GM21447 (cell line): ENCODE data around the gene HOXC5.

ENCODE experiments used
- ATAC-seq: cut with Tn5 transposase; IDR thresholded peaks from one replicate; pipeline ENCODE4 v1.9.1; 2021; ENCODE audit not compliant: unreplicated experiment

Gene HOXC5

DNA sequence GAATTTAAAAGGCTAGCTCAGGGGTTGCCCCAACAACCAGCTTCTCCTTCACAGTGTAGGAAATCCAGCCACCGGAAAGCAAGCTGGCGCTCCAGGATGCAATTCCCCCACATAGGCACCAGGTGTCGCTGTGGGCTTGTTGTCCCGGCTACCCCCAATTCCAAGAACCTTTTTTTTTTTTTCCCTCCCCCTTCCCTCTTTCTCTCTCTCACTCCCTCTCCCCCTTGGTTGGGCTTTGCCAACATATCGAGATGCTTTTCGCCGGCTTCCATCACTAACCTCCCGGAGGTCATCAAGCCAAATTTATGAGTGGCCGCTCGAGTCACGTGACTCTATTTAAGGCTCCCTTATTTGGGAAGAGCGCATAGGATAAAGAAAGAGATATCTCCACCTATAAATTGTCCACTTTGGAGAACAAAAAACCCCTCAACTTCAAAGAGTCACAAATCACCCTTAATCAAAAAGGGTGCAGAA, at the start of gene HOXC5:
Gene HOXC5 (plus strand): TSS at position 424 of the 474 bp plus-strand sequence. CDS start 73 bp downstream, outside the sequence.
- no peak for ATAC-seq

DNA sequence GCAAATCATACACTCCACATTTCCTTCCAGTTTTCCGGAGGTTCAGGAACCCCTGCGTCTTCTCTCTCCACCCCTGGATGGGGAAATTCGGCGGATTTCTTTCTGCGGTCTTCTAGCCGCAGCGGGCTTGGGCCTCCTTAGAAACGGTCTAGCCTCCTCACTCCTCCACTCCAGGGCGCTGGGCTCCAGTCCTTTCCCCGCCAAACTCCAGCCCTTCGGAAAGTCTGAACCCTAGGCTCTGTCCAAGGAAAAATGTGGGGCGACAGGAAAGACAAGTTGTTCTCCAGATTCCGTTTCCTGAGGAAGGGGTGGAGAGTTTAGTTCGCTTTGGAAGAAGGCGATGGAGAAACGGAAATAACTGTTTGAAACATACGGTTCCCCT, 49.3 kb upstream of the HOXC5 start:
- ATAC-seq = no peak

DNA sequence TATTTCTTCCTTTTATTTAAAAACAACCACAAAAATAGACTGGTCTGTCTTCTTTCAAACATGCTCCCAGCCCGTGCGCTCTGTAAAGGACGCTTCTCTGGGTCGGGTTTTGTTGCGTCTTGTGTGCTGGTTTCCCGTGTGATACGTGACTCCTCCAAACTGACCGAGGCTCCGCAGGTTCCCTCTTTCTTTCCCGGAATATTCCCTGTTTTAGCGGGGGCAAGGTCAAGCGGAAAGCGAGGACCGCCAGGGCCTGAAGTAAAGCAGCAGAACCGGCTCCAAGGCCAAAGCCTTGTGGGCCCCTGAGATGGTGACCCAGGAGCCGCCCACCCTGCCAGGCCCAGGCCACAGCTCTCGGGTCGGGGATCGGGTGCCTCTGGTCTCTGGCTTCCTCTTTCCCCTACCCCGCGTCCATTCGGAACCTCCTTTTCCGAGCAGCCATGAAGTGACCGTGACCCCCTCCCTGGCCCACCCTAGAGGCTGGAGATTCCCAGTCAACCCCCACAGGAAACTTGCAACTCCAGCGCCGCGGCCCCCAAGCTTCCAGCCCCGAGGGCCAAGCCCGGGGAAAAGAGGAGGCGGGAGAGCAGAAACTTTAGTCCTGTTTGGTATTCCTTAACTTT, 48.8 kb upstream of the HOXC5 start:
- ATAC-seq = no peak

DNA sequence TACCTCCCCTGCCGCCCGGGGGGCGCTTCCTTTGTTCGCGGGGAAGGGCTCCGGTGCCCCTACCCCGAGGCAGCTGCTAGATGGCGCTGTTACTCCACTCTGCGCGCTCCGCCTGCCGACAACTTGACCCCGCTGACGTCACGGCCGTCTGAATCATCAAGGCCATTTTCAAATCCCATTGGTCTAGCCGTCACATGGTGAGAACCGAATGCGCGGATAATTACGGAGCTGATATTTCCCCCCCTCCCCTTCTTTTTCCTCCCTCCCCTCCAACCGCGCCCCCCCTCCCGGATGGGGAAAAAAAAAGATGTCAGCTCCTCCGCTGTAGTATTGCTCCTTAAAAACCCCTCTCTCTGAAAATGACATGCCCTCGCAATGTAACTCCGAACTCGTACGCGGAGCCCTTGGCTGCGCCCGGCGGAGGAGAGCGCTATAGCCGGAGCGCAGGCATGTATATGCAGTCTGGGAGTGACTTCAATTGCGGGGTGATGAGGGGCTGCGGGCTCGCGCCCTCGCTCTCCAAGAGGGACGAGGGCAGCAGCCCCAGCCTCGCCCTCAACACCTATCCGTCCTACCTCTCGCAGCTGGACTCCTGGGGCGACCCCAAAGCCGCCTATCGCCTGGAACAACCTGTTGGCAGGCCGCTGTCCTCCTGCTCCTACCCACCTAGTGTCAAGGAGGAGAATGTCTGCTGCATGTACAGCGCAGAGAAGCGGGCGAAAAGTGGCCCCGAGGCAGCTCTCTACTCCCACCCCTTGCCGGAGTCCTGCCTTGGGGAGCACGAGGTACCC, 47.8 kb upstream of the HOXC5 start, which contains the start of gene HOXC10:
Gene HOXC10 (plus strand): TSS at position 246 of the 791 bp plus-strand sequence. CDS start 114 bp downstream, at position 360.
- ATAC-seq = no peak

DNA sequence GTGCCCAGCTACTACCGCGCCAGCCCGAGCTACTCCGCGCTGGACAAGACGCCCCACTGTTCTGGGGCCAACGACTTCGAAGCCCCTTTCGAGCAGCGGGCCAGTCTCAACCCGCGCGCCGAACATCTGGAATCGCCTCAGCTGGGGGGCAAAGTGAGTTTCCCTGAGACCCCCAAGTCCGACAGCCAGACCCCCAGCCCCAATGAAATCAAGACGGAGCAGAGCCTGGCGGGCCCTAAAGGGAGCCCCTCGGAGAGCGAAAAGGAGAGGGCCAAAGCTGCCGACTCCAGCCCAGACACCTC, 47.2 kb upstream of the HOXC5 start:
- ATAC-seq = no peak

DNA sequence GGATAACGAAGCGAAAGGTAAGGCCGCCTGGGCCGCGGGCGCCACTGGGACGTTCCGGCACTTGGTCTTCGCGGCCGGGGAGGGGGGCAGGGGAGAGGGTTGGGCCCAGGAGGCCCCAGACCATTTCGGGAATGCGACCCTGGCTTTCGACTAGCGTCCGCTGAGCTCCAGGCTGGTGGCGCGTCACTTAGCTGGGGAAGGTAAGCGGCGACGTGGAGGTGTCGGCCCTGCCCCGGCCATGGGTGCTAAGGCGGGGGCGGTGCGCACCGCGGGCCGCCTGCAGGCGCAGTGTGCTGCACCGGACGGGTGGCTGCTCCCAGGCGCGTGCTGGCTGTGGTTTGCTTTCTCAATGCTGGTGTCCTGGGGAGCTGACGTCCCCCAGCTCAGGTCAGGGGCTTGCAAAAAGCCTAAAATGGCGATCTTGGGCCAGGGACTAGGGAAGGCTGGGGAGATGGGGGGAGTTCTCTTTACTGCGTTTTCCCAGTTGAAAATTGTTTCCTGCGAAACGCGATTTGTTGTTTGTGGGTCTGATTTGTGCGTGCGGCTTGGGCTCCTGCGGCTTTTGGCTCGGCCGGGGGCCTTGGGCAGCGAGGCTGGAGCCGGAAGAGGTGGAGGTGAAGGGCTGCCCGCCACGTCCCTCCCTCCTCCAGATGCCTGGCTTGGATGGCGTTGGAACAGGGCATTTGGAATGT, 46.7 kb upstream of the HOXC5 start:
- no peak for ATAC-seq

DNA sequence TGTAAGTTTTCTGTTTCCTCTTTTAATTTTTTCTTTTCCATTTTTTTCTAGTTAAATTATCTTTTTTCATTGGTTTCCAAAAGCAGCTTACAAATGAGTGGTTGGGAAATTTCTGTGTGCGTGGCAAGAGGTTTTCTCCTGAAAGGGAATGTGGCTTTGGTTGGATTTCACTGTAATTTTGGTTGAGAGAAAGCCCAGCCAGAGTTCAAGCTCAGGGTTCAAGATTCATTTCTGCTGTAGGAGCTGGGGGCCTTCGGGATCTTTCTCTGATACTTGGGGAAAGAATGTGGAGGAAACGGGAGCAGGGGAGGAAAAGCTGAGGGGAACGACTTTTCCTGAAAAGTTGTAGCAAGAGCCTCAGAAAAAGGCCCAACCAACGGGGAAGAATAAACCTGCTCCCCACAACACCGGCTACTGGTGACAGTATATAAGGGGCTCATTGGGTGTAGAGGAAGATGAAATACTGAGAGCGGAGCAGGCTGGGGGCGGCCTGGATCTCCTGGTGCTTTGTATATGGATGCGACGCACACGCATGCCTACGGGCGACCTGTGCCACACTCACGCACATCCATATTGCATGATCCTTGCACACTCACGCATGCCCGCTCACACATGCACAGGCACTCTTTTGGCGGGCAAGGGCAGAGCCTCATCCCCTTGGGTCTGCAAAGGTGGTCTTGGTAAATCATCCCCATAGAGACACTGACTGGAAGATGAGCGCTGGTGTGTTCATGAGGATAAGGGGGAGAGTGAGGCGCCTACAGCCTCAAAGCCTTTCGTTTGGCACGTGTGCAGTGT, 46.0 kb upstream of the HOXC5 start:
- no peak for ATAC-seq

DNA sequence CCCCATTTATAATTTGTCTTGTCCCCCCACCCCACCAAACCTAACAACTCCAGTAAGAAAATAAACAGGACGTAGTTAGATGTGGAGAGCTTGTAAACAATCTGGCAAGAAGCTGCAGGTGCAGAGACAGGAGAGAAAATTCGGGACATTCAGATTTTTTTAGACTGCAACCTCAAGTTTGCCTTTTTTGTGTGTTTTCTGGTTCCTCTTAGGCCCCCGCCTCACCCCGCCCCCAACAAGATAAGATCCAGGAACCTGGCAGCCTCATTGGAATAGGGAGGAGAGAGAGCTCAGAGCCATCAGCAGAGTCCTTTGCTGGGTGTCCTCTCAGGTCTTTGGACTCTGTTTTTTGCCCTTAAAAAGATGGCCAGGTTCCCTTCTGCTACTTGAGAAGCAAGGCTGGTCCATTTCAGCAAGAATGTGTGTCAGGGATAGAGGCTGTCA, 45.0 kb upstream of the HOXC5 start:
- ATAC-seq = no peak

DNA sequence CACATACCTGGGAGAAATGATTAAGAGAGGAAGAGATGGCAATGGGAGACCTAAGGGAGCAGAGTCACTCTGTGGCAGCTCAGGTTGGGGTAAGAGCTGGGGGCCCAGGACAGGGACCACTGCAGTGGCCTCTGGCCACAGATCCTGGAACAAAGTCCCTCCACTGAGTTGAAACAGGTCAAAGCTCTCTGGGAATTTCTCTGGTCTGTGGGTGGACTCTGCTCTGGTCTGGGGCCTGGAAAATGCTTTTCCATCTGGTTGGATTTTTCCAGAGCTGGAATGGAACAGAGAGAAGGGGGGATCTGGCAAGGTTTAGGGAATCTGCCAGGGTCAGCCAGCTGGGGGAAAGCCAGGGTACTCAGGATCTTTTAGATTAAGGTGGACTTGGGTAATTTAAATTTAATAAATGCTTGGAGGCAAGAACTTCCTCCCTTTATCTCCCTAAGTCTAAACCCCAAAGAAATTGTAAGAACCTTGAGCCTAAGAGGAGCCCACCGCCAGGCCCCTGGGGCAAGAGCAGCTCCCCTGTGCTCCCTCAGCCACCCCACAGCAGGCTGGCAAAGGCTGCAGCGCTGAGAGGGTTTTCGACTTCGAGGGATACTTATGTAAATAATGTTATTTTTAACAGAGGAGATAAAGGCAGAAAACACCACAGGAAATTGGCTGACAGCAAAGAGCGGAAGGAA, 44.2 kb upstream of the HOXC5 start:
- ATAC-seq = no peak

DNA sequence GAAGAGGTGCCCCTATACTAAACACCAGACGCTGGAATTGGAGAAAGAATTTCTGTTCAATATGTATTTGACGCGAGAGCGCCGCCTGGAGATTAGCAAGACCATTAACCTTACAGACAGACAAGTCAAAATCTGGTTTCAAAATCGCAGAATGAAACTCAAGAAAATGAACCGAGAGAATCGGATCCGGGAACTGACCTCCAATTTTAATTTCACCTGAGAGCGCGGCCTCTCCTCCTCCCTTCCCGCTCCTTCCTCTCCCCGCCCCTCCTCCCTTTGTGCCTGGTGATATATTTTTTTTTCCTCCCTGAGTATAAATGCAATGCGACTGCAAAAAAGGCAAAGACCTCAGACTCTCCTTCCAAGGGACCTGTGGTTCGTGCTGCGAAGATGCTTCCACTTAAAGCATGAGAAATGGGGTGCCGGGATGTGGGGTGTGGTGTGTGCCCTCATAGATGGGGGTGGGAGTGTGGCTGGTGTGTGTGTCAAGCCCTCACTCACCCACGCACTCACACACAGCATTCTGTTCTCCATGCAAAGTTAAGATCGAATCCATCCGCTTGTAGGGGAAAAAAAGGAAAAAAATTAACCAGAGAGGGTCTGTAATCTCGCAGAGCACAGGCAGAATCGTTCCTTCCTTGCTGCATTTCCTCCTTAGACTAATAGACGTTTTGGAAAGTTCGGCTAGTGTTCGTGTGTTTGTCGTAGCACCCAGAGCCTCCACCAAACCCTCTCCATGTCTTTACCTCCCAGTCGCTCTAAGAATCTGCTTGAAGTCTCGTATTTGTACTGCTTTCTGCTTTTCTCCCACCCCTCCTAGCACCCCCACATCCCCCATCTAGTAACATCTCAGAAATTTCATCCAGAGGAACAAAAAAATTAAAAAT, 43.4 kb upstream of the HOXC5 start:
- ATAC-seq = no peak

DNA sequence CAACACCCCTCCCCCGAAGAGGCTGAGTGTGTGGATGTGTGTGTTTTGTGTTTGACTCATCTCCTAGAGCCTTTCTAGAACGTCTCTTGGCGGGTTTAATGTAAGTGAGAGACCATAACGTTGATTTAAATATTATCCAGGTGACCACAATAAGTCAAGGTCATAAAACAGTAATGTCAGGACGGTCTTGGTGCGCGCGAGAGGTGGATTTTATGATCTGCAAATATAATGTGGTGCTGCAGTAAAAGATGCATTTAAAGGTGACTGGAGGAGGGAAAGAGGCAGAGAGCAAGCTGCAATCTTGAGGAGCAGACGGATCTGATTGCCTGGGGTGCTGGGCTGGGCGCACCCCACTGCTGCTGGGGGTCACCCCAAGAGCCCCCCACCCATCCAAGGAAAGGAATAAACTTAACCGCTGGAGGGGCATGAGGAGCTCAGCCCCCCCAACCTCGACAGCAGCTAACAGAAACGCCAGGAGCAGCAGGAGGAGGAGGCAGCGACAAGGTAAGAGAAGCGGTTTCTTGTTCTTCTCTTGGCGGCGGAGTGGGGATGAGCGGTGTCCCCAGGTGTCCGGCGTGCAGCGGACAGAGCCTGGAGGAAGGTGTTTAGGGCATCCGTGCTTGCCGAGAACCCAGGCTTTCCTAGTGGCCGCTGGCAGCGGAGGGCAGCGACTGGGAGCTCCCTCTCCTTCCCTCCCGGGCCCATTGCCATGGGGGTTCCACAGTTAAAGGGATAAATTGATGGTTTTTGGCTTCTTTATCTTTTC, 42.4 kb upstream of the HOXC5 start:
- no peak for ATAC-seq

DNA sequence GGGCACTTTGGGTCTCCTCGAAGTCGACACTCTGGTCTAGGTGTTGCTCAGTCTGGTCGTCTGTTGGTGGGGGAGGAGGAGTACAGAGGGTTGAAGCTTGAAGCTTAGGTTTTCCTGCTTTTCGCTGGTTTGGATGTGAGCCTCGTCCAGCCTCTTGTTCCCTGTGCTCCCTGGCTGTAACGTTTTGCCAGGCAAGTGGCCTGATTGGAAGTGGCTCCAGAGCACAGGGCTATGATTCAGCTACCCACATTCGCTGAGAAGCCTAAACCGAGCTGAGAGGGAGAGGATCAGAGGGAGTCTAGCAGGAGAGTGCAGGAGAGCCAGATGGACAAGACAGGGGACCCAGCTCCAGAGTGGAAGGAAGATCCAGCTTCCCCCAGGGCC, 41.8 kb upstream of the HOXC5 start:
- no peak for ATAC-seq

DNA sequence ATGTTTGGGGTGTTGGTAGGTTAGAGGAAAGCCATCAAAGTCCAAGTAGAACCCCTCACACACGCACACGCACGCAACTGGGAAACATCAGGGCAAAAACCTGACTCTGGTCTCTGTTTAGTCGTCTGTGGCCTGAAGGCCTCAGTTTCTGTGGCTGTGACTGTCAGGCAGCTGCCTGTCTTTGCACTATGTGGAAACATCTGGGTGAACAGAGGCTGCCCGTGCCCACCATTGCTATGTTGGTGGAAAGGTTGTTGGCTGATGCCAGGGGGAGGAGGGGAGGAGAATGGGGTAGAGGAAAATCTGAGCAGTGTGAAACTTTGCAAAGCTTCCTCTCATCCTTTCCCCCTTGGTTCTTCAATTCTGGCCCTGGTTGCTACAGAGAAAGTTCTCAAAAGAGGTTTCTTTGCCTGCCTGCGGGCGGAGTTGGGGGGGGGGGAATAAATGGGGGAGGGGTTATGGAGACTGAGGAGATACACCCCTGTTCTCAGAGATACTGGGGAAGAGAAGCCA, 40.4 kb upstream of the HOXC5 start:
- ATAC-seq = no peak

DNA sequence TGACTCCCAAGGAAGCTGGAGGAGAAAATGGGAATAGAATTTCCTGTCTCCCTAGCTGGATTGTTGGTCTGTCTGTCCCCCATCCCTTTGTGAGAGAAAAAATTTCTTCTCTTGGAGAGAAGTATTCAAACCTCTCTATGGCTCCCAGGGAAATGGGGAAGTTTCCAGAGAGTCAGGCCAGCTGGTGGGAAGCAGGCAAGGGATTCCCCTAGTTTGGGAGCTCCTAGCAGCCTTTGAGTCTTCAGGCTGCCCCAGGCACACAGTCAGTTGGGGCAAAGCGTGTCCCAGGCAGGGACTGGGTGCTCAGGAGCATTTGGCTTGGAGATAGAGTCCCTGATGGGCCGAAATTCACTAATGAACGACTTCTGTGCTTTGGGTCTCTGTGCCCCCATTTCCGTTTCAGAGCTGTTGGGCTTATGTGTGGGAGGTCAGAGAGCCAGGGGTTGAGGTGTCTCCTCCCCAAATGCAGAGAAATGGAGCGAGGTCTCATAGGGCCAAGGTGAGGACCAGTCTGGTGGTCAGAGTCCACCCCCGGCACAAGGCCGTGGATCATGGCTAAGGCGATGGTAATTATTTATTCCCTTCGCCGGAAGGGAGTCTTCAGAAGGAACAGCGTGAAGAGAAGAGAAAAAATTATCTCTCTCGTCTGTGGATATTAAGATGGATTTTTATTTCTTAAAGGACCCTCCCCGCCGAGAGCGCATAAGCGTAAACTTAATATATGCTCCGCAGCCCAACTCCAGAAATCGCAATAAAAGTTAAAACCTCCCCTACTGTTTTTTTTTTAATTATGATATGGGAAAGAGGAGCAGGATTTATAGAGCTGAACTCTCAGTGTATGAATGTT, 39.5 kb upstream of the HOXC5 start:
- no peak for ATAC-seq

DNA sequence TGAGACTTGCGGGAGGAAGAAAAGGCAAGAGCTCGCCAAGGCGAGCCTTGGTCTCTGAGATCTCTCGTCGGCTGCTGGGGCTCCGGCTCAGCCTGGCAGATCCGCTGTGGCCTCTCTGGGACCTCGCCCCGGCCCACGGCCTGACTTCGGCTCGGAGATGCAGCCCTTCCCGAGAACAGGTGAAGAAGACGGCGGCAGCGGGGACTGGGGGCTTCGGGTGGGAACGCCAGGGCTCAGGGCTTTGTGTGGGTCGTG, 38.9 kb upstream of the HOXC5 start:
- no peak for ATAC-seq

DNA sequence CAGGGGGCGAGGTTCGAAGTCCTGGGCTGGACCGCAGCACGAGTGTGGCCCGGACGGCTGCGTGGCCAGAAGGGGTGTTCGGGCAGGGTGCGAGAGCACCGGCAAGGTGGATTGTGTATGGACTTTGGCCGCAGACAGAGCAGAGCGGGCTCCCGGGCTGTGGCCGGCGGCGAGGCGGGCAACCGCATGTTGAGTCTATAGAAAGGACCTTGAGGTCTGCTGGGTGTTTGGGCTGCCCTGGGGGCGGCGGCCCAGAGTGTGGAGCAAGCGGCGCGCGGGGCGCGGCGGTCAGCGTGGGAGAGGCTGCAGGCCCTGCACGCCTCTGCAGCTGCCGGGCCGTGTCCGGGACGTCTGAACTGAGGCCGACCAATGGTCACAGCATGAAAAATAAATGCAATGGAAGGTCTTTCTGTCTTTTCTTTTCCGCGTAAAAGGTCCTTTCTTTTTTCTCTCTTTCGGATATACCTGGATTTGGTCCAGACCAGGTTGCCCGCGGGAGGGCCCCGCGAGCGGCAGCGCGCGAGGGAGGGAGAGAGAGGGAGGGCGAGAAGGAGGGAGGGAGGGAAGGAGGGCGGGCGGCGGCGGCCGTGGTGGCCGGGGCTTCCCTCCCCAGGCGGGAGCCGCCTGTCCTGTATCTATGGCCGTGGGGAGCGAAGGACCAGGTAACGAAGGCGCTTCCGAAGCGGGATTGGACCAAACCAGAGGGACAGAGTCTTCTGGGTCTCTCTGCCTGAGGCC, 38.4 kb upstream of the HOXC5 start:
- ATAC-seq = no peak

DNA sequence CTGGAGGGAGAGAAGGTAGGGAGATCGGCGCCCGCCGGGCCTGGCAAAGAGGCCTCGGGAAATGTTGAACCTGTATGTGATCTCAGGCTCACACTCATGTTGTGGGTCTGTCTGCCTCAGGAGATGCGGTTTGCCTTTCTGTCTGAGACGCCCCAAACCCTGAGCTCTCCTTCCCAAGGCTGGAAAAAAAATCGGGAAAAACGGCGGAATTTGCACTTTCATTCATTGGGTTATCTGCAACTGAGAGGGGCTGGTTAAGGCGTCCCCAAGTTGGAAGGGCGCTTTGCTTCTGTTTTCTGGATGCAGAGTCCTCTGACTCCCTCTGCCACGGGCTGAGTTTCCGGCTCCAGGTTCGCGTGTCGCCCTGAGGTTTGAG, 37.9 kb upstream of the HOXC5 start:
- no peak for ATAC-seq
